Measurements from ENCODE around the gene ADAP2. TPM values are rescaled to one million over a fixed set of nuclear protein-coding genes. Genes with fewer than 3 reads are reported as not detected.
"Not testable (repeated sequence)": the region's sequence is repeated elsewhere in the genome, so short reads cannot be mapped to it uniquely, and the experiment has no call there.

The ADAP2 gene
- polyA plus RNA-seq, 1 experiment: 0.42 TPM

DNA sequence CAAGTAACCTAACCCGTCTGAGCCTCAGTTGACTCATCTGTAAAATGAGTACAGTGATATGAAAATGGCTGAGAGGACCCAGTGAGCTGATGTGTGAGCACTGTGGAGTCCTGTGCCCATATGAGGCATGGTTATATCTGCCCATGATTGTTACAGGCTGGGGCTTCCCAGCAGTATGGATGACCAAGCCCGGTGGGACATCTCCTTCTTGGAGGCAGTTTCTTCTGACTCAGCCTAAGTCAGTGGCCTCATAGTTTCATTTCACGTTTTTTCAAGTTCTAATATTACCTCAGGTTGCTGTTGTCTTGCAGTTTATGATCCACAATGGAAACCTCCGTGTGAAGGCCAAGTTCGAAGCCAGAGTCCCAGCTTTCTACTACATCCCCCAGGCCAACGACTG is 4.8 kb downstream of the ADAP2 start:
- CTCF ChIA-PET: interaction anchor here (1.2 kb wide), 1 partner anchor 9 kb away, joined by 3 read pairs; no protein-coding TSS in a partner anchor
- Histone ChIP-seq H3K4me3 (ENCODE audit: low read depth, low read length) (no peak overlapping the region), H3K27me3 (ENCODE audit: control insufficient read depth, insufficient read depth, low read length) (peaks cover 7% of the 10 kb centered on the region), H3K36me3 (ENCODE audit: control insufficient read depth, insufficient read depth, low read length) (no peaks in the 10 kb centered on the region)
- POLR2A ChIA-PET: no interaction called here
- DNase-seq (ENCODE audit: low read depth): no peak
- TF ChIP-seq, protein P1, sequence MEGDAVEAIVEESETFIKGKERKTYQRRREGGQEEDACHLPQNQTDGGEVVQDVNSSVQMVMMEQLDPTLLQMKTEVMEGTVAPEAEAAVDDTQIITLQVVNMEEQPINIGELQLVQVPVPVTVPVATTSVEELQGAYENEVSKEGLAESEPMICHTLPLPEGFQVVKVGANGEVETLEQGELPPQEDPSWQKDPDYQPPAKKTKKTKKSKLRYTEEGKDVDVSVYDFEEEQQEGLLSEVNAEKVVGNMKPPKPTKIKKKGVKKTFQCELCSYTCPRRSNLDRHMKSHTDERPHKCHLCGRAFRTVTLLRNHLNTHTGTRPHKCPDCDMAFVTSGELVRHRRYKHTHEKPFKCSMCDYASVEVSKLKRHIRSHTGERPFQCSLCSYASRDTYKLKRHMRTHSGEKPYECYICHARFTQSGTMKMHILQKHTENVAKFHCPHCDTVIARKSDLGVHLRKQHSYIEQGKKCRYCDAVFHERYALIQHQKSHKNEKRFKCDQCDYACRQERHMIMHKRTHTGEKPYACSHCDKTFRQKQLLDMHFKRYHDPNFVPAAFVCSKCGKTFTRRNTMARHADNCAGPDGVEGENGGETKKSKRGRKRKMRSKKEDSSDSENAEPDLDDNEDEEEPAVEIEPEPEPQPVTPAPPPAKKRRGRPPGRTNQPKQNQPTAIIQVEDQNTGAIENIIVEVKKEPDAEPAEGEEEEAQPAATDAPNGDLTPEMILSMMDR (IDR thresholded peaks at IDR 0.05; ENCODE audit: insufficient read depth, low read depth, low read length): no peak

DNA sequence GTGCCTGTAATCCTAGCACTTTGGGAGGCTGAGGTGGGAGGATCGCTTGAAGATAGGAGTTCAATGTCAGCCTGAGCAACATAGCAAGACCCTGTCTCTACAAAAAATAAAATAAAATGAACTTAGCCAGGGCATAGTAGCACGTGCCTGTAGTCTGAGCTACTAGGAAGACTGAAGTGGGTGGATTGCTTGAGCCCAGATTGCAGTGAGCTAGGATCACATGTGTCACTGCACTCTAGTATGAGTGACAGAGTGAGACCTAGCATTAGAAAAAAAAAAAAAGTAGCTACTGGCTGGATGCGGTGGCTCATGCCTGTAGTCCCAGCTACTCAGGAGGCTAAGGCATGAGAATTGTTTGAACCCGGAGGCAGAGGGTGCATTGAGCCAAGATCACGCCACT is 6.0 kb downstream of the ADAP2 start:
- TF ChIP-seq, protein P1 (IDR thresholded peaks at IDR 0.05; ENCODE audit: insufficient read depth, low read depth, low read length): no peak
- no peak overlapping the region for H3K4me3 ChIP-seq (ENCODE audit: low read depth, low read length)
- ChIA-PET CTCF (interaction anchor here (1.7 kb wide), 1 partner anchor 10 kb away, joined by 3 read pairs; no protein-coding TSS in a partner anchor), POLR2A (no interaction called here)
- peaks cover 4% of the 10 kb centered on the region for H3K27me3 ChIP-seq (ENCODE audit: control insufficient read depth, insufficient read depth, low read length)
- H3K36me3 ChIP-seq (ENCODE audit: control insufficient read depth, insufficient read depth, low read length): no peaks in the 10 kb centered on the region
- no peak for DNase-seq (ENCODE audit: low read depth)

DNA sequence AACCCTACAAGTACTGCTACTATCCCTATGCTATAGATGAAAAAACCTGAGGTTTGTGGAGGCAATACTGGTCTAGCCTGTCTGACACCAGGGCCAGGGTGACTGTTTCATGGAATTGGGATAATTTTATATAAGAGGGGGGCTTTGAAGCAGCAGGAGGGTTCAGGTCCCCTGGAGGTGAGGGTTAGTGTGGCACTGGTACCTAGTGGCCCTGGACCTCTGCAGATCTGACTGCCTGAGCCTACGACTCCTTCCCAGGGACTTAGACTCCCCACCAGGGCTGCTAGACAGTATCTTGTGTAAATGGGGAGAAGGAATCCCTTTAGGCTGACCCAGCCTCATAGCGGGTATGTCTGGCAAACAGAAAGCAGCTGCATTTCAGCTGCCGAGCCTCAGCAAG is 6.8 kb downstream of the ADAP2 start:
- CTCF ChIA-PET: interaction anchor here (1.7 kb wide), 1 partner anchor 11 kb away, joined by 3 read pairs; no protein-coding TSS in a partner anchor
- DNase-seq (ENCODE audit: low read depth): no peak
- Histone ChIP-seq H3K27me3 (ENCODE audit: control insufficient read depth, insufficient read depth, low read length) (peaks cover 1% of the 10 kb centered on the region; the same call in 1 of the 2 replicates), H3K36me3 (ENCODE audit: control insufficient read depth, insufficient read depth, low read length) (no peaks in the 10 kb centered on the region), H3K4me3 (ENCODE audit: low read depth, low read length) (no peak overlapping the region)
- TF ChIP-seq, protein P1 (IDR thresholded peaks at IDR 0.05; ENCODE audit: insufficient read depth, low read depth, low read length): no peak
- POLR2A ChIA-PET: interaction anchor here (0.7 kb wide), 1 partner anchor 1283 kb away, joined by 6 read pairs; no protein-coding TSS in a partner anchor

DNA sequence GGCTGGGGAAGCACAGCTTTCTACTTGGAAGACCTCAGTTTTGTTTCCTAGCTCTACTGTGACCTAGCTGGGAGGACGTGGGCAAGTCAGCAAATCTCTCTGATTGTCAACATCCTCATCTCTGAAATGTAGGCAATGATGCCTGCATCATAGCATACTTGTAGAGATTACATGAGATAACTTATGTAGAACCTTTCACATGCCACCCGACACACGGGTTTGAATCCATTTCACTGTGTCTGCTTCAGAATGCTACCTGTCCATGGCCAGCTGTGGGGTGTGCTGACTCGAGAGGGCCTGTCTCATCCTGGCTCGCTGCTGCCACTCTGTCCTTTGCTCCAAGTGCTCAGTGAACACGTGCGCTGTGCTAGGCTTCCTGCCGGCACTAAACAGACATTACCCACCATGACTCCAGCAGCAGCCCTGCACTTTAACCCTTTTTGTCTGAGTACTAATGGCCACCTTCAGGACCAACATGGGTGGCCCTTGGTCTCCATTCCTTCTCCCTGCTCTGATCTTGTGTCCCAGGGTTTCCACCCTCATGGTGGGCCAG is 7.4 kb downstream of the ADAP2 start:
- CTCF ChIA-PET: interaction anchor here (1.7 kb wide), 1 partner anchor 12 kb away, joined by 3 read pairs; no protein-coding TSS in a partner anchor
- POLR2A ChIA-PET: no interaction called here
- Histone ChIP-seq H3K36me3 (ENCODE audit: control insufficient read depth, insufficient read depth, low read length) (no peaks in the 10 kb centered on the region), H3K27me3 (ENCODE audit: control insufficient read depth, insufficient read depth, low read length) (peaks cover 5% of the 10 kb centered on the region), H3K4me3 (ENCODE audit: low read depth, low read length) (no peak overlapping the region)
- TF ChIP-seq, protein P1 (IDR thresholded peaks at IDR 0.05; ENCODE audit: insufficient read depth, low read depth, low read length): no peak
- no peak for DNase-seq (ENCODE audit: low read depth)

DNA sequence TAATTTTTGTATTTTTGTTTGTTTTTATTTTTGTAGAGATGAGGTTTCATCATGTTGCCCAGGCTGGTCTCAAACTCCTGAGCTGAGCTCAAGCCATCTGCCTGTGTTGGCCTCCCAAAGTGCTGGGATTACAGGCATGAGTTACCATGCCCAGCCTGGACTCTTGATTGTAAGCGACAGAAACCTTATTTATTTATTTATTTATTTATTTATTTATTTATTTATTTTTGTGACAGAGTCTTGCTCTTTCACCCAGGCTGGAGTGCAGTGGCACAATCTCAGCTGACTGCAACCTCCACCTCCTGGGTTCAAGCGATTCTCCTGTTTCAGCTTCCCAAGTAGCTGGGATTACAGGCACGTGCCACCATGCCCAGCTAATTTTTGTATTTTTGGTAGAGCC is 8.1 kb downstream of the ADAP2 start:
- CTCF ChIA-PET: interaction anchor here (1.0 kb wide), 1 partner anchor 13 kb away, joined by 3 read pairs; no protein-coding TSS in a partner anchor
- H3K4me3 ChIP-seq (ENCODE audit: low read depth, low read length); POLR2A ChIA-PET; H3K27me3 ChIP-seq (ENCODE audit: control insufficient read depth, insufficient read depth, low read length); DNase-seq (ENCODE audit: low read depth); H3K36me3 ChIP-seq (ENCODE audit: control insufficient read depth, insufficient read depth, low read length): not testable (repeated sequence)

DNA sequence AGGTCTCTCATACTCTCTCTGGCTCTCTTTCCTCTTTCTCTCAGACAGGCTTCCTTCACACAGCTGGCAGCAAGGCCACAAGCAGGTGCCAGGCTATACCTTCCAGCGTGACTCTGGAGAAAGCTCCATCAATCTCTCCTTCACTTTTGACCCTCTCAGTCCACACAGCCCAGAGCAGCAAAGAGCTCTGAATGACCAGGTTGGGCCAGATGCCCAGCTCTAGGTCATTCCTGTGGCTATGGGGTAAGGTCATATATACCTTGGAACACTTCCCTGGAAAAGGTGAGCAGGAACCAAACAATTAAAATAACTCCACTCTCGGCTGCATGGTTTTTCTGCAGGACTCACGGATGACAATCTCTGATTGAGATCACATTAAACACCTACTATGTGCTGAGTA is 8.8 kb downstream of the ADAP2 start:
- Histone ChIP-seq H3K27me3 (ENCODE audit: control insufficient read depth, insufficient read depth, low read length) (peaks cover 6% of the 10 kb centered on the region), H3K36me3 (ENCODE audit: control insufficient read depth, insufficient read depth, low read length) (no peaks in the 10 kb centered on the region), H3K4me3 (ENCODE audit: low read depth, low read length) (no peak overlapping the region)
- ChIA-PET POLR2A (no interaction called here), CTCF (interaction anchor here (0.6 to 1.0 kb wide), 2 partner anchors 14 to 83 kb away, joined by 3 read pairs; no protein-coding TSS in a partner anchor)
- TF ChIP-seq, protein P1 (IDR thresholded peaks at IDR 0.05; ENCODE audit: insufficient read depth, low read depth, low read length): no peak
- no peak for DNase-seq (ENCODE audit: low read depth)

DNA sequence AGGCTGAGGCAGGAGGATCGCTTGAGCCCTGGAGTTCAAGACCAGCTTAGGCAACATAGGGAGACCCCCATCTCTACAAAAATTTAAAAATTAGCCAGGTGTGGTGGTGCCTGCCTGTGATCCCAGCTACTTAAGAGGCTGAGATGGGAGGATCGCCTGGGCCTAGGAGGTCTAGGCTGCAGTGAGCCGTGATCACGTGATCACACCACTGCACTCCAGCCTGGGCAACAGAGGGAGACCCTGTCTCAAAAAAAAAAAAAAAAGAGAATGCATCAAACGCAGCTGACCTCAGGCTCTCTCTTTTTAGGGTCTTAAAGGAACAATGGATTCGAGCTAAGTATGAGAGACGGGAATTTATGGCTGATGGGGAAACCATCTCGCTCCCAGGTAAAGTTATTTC is 9.8 kb downstream of the ADAP2 start:
- H3K4me3 ChIP-seq (ENCODE audit: low read depth, low read length); POLR2A ChIA-PET; DNase-seq (ENCODE audit: low read depth); H3K36me3 ChIP-seq (ENCODE audit: control insufficient read depth, insufficient read depth, low read length); H3K27me3 ChIP-seq (ENCODE audit: control insufficient read depth, insufficient read depth, low read length): not testable (repeated sequence)
- CTCF ChIA-PET: interaction anchor here (1.4 kb wide), 1 partner anchor 25 kb away, joined by 3 read pairs; no protein-coding TSS in a partner anchor

All from BJ (cell line).